Tibial nerve (tissue), 4 donors: ENCODE measurements around the gene CHN2. TPM values are rescaled to one million over a fixed set of nuclear protein-coding genes. Genes with fewer than 3 reads are reported as not detected.

Experiments
- DNase-seq, 2 donors: peaks; one replicate each; pipeline ENCODE4 v3.0.0-alpha.2; 2019; ENCODE audit warnings: low spot score in 2 of 2
- H3K27ac ChIP-seq, 4 donors: fragments of 200-600 bp; sonication (generic) in 3 of 4; one replicate each; pipeline ENCODE4 v1.5.1; 2017 to 2019; ENCODE audit warnings: mild to moderate bottlenecking in 1 of 4
- H3K27me3 ChIP-seq, 2 donors: fragments of 200-600 bp; sonication (generic) in 1 of 2; one replicate each; pipeline versions ENCODE4 v1.5.1 to v1.6.0; 2017 to 2019
- H3K36me3 ChIP-seq, 3 donors: fragments of 200-600 bp; sonication (generic); one replicate each; pipeline ENCODE4 v1.5.1; 2018 to 2019
- H3K4me1 ChIP-seq, 4 donors: fragments of 200-600 bp; sonication (generic) in 3 of 4; one replicate each; pipeline ENCODE4 v1.5.1; 2017 to 2019
- H3K4me3 ChIP-seq, 4 donors: fragments of 200-600 bp; sonication (generic) in 3 of 4; one replicate each; pipeline ENCODE4 v1.5.1; 2017 to 2019; ENCODE audit warnings: mild to moderate bottlenecking in 1 of 4, moderate library complexity in 1 of 4
- H3K9me3 ChIP-seq, 4 donors: fragments of 200-600 bp; sonication (generic) in 3 of 4; one replicate each; pipeline ENCODE4 v1.5.1; 2017 to 2019
- CTCF ChIP-seq, 5 experiments: fragments of 200-600 bp in 3 of 5; fragments of 450-650 bp in 2 of 5; sonication (generic) in 3 of 5; IDR thresholded peaks; one replicate each; pipeline ENCODE4 v1.5.1; 2016 to 2019; ENCODE audit warnings: antibody characterized with exemption in 5 of 5, mild to moderate bottlenecking in 3 of 5, moderate library complexity in 2 of 5
- EP300 ChIP-seq, 2 donors: sonication (generic); formaldehyde crosslinking; IDR thresholded peaks; one replicate each; pipeline ENCODE4 v1.6.1; 2017; ENCODE audit warnings: antibody characterized with exemption in 2 of 2, mild to moderate bottlenecking in 1 of 2
- POLR2A ChIP-seq, 2 donors: fragments of 450-650 bp; IDR thresholded peaks; one replicate each; pipeline ENCODE4 v1.6.1; 2017; ENCODE audit warnings: antibody characterized with exemption in 2 of 2, mild to moderate bottlenecking in 2 of 2, moderate library complexity in 2 of 2
- WGBS, 2 donors: methylation state at CpG; one replicate each; pipeline ENCODE4 v1.1.5; 2018; 5-methylcytosine and 5-hydroxymethylcytosine counted together
- total RNA-seq, 4 donors: library from RNA; depleted of rRNA; stranded (reverse); fragments of >200 nt; gene quantifications; one replicate each; pipeline ENCODE4 v1.1.0, GENCODE V29; 2016

CHN2 gene
- total RNA-seq, 4 donors from 2014 or later, result 3.9 to 12.6 (median 7.0) TPM

DNA sequence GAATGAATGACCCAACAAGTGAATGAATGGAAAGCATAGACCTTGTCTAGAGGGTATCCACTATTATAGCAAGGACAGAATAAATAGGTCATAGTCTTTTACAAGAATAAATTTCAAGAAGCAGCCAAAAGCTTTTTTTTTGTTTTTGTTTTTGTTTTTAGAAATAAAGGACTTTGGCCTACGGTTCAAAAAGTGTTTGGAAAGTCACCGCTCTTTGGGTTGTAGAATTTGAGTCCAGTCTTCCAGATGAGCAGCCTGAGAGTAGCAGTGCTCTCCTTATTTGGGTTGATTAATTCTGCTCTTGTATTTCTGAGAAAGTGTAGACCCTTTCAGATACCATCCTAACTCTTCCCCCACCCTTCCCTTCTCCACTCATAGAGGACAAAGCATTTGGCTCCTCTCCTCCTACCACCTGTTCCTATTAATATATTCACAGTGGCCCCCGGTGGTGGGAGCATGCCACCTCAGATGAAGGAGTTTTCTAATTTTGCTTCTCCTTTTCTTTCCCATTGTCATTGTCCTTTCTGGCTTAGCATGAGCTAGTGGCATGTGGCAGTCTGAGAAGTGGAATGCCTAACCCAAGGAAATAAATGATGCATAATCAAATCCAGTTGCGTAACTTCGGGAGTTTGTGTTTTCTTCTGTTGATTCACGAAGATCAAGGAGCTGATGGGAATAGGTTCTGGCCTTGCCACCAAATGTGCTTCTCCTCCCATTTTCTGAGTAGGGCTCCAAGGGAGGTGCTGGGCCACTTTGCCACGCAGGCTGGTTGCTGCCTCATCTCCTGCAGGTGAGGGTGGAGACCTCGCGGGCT, 114.7 kb downstream of the CHN2 start:
- Histone ChIP-seq H3K27me3 (no peaks in the 10 kb centered on the region), H3K4me1 (no peaks in the 10 kb centered on the region), H3K9me3 (peaks cover 0 to 9% (median 0%) of the 10 kb centered on the region in 4 donors), H3K27ac (no peak overlapping the region), H3K4me3 (no peak overlapping the region), H3K36me3 (no peaks in the 10 kb centered on the region)
- no peak for DNase-seq
- TF ChIP-seq EP300 (IDR thresholded peaks at IDR 0.05) (no peak), CTCF (IDR thresholded peaks at IDR 0.05) (no peak), POLR2A (IDR thresholded peaks at IDR 0.05) (no peak)
- WGBS, 2 donors, result 89 to 96% methylated on average over 9 of the region's 9 CpGs

GRCh38 chr7:29310625-29311024, 116.0 kb downstream of the CHN2 start:
- no peaks in the 10 kb centered on the region for H3K27me3 ChIP-seq
- DNase-seq, result no peak
- no peak for TF ChIP-seq CTCF (IDR thresholded peaks at IDR 0.05)
- TF ChIP-seq EP300 (IDR thresholded peaks at IDR 0.05), result no peak
- TF ChIP-seq POLR2A (IDR thresholded peaks at IDR 0.05), result no peak
- H3K4me1 ChIP-seq, result no peaks in the 10 kb centered on the region
- H3K27ac ChIP-seq, result no peak overlapping the region
- no peak overlapping the region for H3K4me3 ChIP-seq
- peaks cover 0 to 9% (median 0%) of the 10 kb centered on the region in 4 donors for H3K9me3 ChIP-seq
- H3K36me3 ChIP-seq, result no peaks in the 10 kb centered on the region

DNA sequence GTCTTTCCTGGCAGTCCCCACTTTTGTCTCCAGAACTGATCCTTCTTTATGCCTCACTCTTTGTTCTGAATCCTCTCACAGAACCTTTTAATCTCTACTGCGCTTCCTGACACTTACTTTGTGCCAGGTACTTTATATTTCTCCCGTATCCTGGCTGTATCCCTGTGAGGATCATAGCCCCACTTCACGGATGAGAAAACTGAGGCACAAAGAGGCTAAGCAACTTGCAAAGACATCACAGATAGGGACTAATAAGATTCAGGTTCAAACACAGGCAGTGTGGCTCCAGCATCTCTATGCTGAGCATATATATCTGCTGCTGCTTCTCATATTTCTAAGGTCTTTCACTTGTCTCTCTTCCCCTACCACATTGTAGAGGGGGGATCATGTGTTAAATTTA, 116.7 kb downstream of the CHN2 start:
- H3K9me3 ChIP-seq, result peaks cover 0 to 9% (median 0%) of the 10 kb centered on the region in 4 donors
- no peaks in the 10 kb centered on the region for H3K27me3 ChIP-seq
- 94 to 95% methylated on average over 3 of the region's 3 CpGs for whole genome bisulfite sequencing, 2 donors
- H3K36me3 ChIP-seq, result no peaks in the 10 kb centered on the region
- no peaks in the 10 kb centered on the region for H3K4me1 ChIP-seq
- no peak overlapping the region for H3K27ac ChIP-seq
- no peak overlapping the region for H3K4me3 ChIP-seq
- TF ChIP-seq CTCF (IDR thresholded peaks at IDR 0.05), result no peak
- no peak for TF ChIP-seq EP300 (IDR thresholded peaks at IDR 0.05)
- TF ChIP-seq POLR2A (IDR thresholded peaks at IDR 0.05), result no peak
- no peak for DNase-seq

DNA sequence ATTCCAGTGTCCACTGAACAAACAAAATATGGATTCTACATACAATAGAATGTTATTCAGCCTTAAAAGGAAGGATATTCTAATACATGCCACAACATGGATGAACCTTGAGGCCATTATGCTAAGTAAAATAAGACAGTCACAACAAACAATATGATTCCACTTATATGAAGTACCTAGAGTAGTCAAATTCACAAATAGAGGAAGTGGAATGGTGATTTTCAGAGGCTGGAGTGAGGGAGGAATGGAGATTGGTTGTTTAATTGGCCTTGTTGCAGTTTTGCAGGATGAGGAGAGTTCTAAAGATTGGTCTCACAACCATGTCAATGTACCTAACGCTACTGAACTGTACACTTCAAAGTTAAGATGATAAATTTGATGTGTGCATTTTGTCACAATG, 119.6 kb downstream of the CHN2 start:
- DNase-seq, result no peak
- 84 to 94% methylated on average over 1 of the region's 1 CpG for WGBS, 2 donors
- peaks cover 0 to 4% (median 0%) of the 10 kb centered on the region in 4 donors for H3K9me3 ChIP-seq
- H3K4me3 ChIP-seq, result no peak overlapping the region
- H3K27ac ChIP-seq, result no peak overlapping the region
- H3K27me3 ChIP-seq, result no peaks in the 10 kb centered on the region
- H3K4me1 ChIP-seq, result no peaks in the 10 kb centered on the region
- no peak for TF ChIP-seq POLR2A (IDR thresholded peaks at IDR 0.05)
- no peak for TF ChIP-seq EP300 (IDR thresholded peaks at IDR 0.05)
- TF ChIP-seq CTCF (IDR thresholded peaks at IDR 0.05), result no peak
- H3K36me3 ChIP-seq, result no peaks in the 10 kb centered on the region

DNA sequence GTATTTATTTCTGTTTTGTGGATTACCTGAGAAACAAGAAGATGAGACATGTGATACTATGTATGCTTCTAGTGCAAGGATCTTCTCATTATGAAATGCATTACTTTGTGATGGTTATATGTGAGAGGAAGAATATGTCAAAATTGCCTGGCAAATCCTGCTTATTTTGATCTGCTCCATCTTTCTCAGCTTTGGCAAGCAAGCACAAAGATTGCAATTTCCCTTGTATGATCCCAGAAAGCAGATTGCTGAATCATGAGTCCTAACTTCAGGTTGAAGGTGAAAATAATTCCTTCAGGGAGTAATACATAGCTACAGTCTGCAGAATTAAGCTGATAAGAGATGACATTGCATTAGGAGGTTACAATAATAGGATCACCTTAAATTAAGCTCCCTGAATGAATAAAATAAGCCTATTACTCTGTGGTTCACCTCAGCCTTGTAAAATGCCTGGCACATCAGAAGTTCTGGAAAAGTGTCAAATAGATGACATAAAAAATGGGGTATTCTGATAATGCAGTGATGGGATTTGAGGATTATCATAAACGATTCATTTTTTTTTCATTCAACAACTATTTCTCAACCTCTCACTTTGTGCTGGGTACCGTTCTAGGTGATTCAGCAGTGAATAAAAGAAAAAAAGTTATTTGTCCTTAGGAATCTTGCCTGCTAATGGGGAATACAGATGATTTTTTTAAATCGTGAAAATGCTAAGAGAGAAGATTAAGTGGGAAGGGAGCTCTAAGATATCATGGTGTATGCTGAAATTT, 120.7 kb downstream of the CHN2 start:
- Histone ChIP-seq H3K36me3 (no peaks in the 10 kb centered on the region), H3K4me3 (no peak overlapping the region), H3K9me3 (peaks cover 0 to 4% (median 0%) of the 10 kb centered on the region in 4 donors), H3K27me3 (no peaks in the 10 kb centered on the region), H3K4me1 (peaks cover 0 to 6% (median 0%) of the 10 kb centered on the region in 4 donors), H3K27ac (no peak overlapping the region)
- 79 to 84% methylated on average over 3 of the region's 3 CpGs for whole genome bisulfite sequencing, 2 donors
- TF ChIP-seq EP300 (IDR thresholded peaks at IDR 0.05) (no peak), POLR2A (IDR thresholded peaks at IDR 0.05) (no peak), CTCF (IDR thresholded peaks at IDR 0.05) (no peak)
- DNase-seq, result no peak
